ENCODE results near the gene CLCN2. TPM values are rescaled to one million over a fixed set of nuclear protein-coding genes. Genes with fewer than 3 reads are reported as not detected.
"Not testable (repeated sequence)": the region's sequence is repeated elsewhere in the genome, so short reads cannot be mapped to it uniquely, and the experiment has no call there.

Gene CLCN2
- total RNA-seq, 1 donor from 2014 or later = 9.6 TPM

- H3K4me1 Mint-ChIP-seq (ENCODE audit: low read depth) = peaks cover 10% of the 10 kb centered on the region
These were observed 18.1 kb downstream of the CLCN2 start for GRCh38 chr3:184343200-184343876.

GRCh38 chr3:184341925-184342324 is 19.5 kb downstream of the CLCN2 start:
- no peaks in the 10 kb centered on the region for H3K9me3 Mint-ChIP-seq
- peaks cover 10% of the 10 kb centered on the region for H3K36me3 Mint-ChIP-seq (ENCODE audit: low read depth)
- no peaks in the 10 kb centered on the region for H3K27me3 Mint-ChIP-seq (ENCODE audit: low read depth)
- no peak overlapping the region for H3K27ac Mint-ChIP-seq
- intact Hi-C loops (cut with micrococcal nuclease) = no loop called here
- H3K4me3 Mint-ChIP-seq (ENCODE audit: low read depth) = no peak overlapping the region
- DNase-seq (ENCODE audit: low spot score) = no peak
- peaks cover 15% of the 10 kb centered on the region for H3K4me1 Mint-ChIP-seq (ENCODE audit: low read depth)

More at GRCh38 chr3:184343200-184343876, 18.1 kb downstream of the CLCN2 start:
- H3K27me3 Mint-ChIP-seq (ENCODE audit: low read depth) = no peaks in the 10 kb centered on the region
- H3K27ac Mint-ChIP-seq = no peak overlapping the region
- H3K36me3 Mint-ChIP-seq (ENCODE audit: low read depth) = peaks cover 3% of the 10 kb centered on the region
- no peak overlapping the region for H3K4me3 Mint-ChIP-seq (ENCODE audit: low read depth)
- H3K9me3 Mint-ChIP-seq = no peaks in the 10 kb centered on the region
- DNase-seq (ENCODE audit: low spot score) = no peak
- intact Hi-C loops (cut with micrococcal nuclease) = no loop called here

GRCh38 chr3:184339451-184340135 is 21.8 kb downstream of the CLCN2 start:
- H3K36me3 Mint-ChIP-seq (ENCODE audit: low read depth); DNase-seq (ENCODE audit: low spot score); H3K9me3 Mint-ChIP-seq; H3K4me3 Mint-ChIP-seq (ENCODE audit: low read depth); intact Hi-C loops (cut with micrococcal nuclease); H3K27ac Mint-ChIP-seq; H3K27me3 Mint-ChIP-seq (ENCODE audit: low read depth): not testable (repeated sequence)
- peaks cover 28% of the 10 kb centered on the region for H3K4me1 Mint-ChIP-seq (ENCODE audit: low read depth)

- intact Hi-C loops (cut with micrococcal nuclease) = no loop called here
- DNase-seq (ENCODE audit: low spot score) = no peak
- Mint-ChIP-seq H3K27me3 (ENCODE audit: low read depth) (no peaks in the 10 kb centered on the region), H3K36me3 (ENCODE audit: low read depth) (peaks cover 14% of the 10 kb centered on the region), H3K4me1 (ENCODE audit: low read depth) (peaks cover 34% of the 10 kb centered on the region), H3K9me3 (no peaks in the 10 kb centered on the region), H3K4me3 (ENCODE audit: low read depth) (no peak overlapping the region), H3K27ac (peak overlapping the region; percentile 2)
These were observed 22.4 kb downstream of the CLCN2 start for GRCh38 chr3:184339001-184339400.

- Mint-ChIP-seq H3K4me3 (ENCODE audit: low read depth) (peak overlapping the region; percentile 9), H3K27me3 (ENCODE audit: low read depth) (no peaks in the 10 kb centered on the region), H3K27ac (no peak overlapping the region), H3K4me1 (ENCODE audit: low read depth) (peaks cover 39% of the 10 kb centered on the region), H3K36me3 (ENCODE audit: low read depth) (peaks cover 19% of the 10 kb centered on the region), H3K9me3 (no peaks in the 10 kb centered on the region)
- intact Hi-C loops (cut with micrococcal nuclease) = no loop called here
- no peak for DNase-seq (ENCODE audit: low spot score)
These were observed 22.9 kb downstream of the CLCN2 start for GRCh38 chr3:184338511-184338945.

- H3K27ac Mint-ChIP-seq = peak overlapping the region; percentile 21
- peaks cover 45% of the 10 kb centered on the region for H3K4me1 Mint-ChIP-seq (ENCODE audit: low read depth)
- H3K27me3 Mint-ChIP-seq (ENCODE audit: low read depth) = no peaks in the 10 kb centered on the region
- no peak for DNase-seq (ENCODE audit: low spot score)
- intact Hi-C loops (cut with micrococcal nuclease) = no loop called here
- peak overlapping the region; percentile 9 for H3K4me3 Mint-ChIP-seq (ENCODE audit: low read depth)
- peaks cover 24% of the 10 kb centered on the region for H3K36me3 Mint-ChIP-seq (ENCODE audit: low read depth)
- no peaks in the 10 kb centered on the region for H3K9me3 Mint-ChIP-seq
These were observed 23.4 kb downstream of the CLCN2 start for GRCh38 chr3:184337981-184338380.

GRCh38 chr3:184337399-184337714 is 24.0 kb downstream of the CLCN2 start, which contains the start of gene FAM131A:
Gene FAM131A (plus strand): TSS chr3:184337600. CDS start chr3:184337631, 31 bp downstream.
- H3K27me3 Mint-ChIP-seq (ENCODE audit: low read depth) = no peaks in the 10 kb centered on the region
- DNase-seq (ENCODE audit: low spot score) = no peak
- intact Hi-C loops (cut with micrococcal nuclease) = no loop called here
- peaks cover 30% of the 10 kb centered on the region for H3K36me3 Mint-ChIP-seq (ENCODE audit: low read depth)
- peak within 1 kb of the TSS; percentile 87 for H3K27ac Mint-ChIP-seq
- H3K9me3 Mint-ChIP-seq = no peaks in the 10 kb centered on the region
- peaks cover 51% of the 10 kb centered on the region for H3K4me1 Mint-ChIP-seq (ENCODE audit: low read depth)
- H3K4me3 Mint-ChIP-seq (ENCODE audit: low read depth) = peak within 1 kb of the TSS; percentile 88

- intact Hi-C loops (cut with micrococcal nuclease) = no loop called here
- H3K36me3 Mint-ChIP-seq (ENCODE audit: low read depth) = peaks cover 36% of the 10 kb centered on the region
- H3K27me3 Mint-ChIP-seq (ENCODE audit: low read depth) = no peaks in the 10 kb centered on the region
- H3K9me3 Mint-ChIP-seq = no peaks in the 10 kb centered on the region
- H3K4me3 Mint-ChIP-seq (ENCODE audit: low read depth) = peak overlapping the region; percentile 88
- no peak for DNase-seq (ENCODE audit: low spot score)
- peaks cover 54% of the 10 kb centered on the region for H3K4me1 Mint-ChIP-seq (ENCODE audit: low read depth)
- H3K27ac Mint-ChIP-seq = peak overlapping the region; percentile 87
These were observed 24.6 kb downstream of the CLCN2 start for GRCh38 chr3:184336547-184337398.

GRCh38 chr3:184335661-184336546 is 25.5 kb downstream of the CLCN2 start:
- peaks cover 54% of the 10 kb centered on the region for H3K4me1 Mint-ChIP-seq (ENCODE audit: low read depth)
- peaks cover 45% of the 10 kb centered on the region for H3K36me3 Mint-ChIP-seq (ENCODE audit: low read depth)
- DNase-seq (ENCODE audit: low spot score) = peak; percentile 81
- no peaks in the 10 kb centered on the region for H3K27me3 Mint-ChIP-seq (ENCODE audit: low read depth)
- peak overlapping the region; percentile 88 for H3K4me3 Mint-ChIP-seq (ENCODE audit: low read depth)
- intact Hi-C loops (cut with micrococcal nuclease) = loop anchor here (2.0 kb wide), 2 partner anchors 21 to 37 kb away; partner anchors contain the start of genes EIF4G1 and PSMD2
- H3K27ac Mint-ChIP-seq = peak overlapping the region; percentile 87
- H3K9me3 Mint-ChIP-seq = no peaks in the 10 kb centered on the region

GRCh38 chr3:184335291-184335660 is 26.1 kb downstream of the CLCN2 start:
- Mint-ChIP-seq H3K27ac (peak overlapping the region; percentile 86), H3K9me3 (no peaks in the 10 kb centered on the region), H3K4me3 (ENCODE audit: low read depth) (peak overlapping the region; percentile 64), H3K27me3 (ENCODE audit: low read depth) (no peaks in the 10 kb centered on the region), H3K36me3 (ENCODE audit: low read depth) (peaks cover 50% of the 10 kb centered on the region), H3K4me1 (ENCODE audit: low read depth) (peaks cover 50% of the 10 kb centered on the region)
- intact Hi-C loops (cut with micrococcal nuclease) = loop anchor here (2.0 kb wide), 2 partner anchors 20 to 36 kb away; partner anchors contain the start of genes EIF4G1 and PSMD2
- no peak for DNase-seq (ENCODE audit: low spot score)

GRCh38 chr3:184334470-184335158 is 26.8 kb downstream of the CLCN2 start:
- Mint-ChIP-seq H3K36me3 (ENCODE audit: low read depth) (peaks cover 55% of the 10 kb centered on the region), H3K27me3 (ENCODE audit: low read depth) (no peaks in the 10 kb centered on the region), H3K9me3 (no peaks in the 10 kb centered on the region), H3K4me3 (ENCODE audit: low read depth) (peak overlapping the region; percentile 65), H3K27ac (peak overlapping the region; percentile 95), H3K4me1 (ENCODE audit: low read depth) (peaks cover 50% of the 10 kb centered on the region)
- intact Hi-C loops (cut with micrococcal nuclease) = loop anchor here (1.0 to 2.0 kb wide), 3 partner anchors 20 to 36 kb away; partner anchors contain the start of genes EIF4G1 and PSMD2
- DNase-seq (ENCODE audit: low spot score) = peak; percentile 42

All from activated T-helper 2 cell treated with anti-CD3 and anti-CD28 coated beads, Interferon-gamma antibody, Interleukin-2, Interleukin-4, amounts not matched to agents 10 μg/mL and 5 μg/mL and 100 μg/mL, durations not matched to agents 14 hours and 24 hours and 36 hours (primary cell).